Kidney (tissue), 14 donors: ENCODE measurements around the gene GTPBP6. TPM values are rescaled to one million over a fixed set of nuclear protein-coding genes. Genes with fewer than 3 reads are reported as not detected.
"Not testable (repeated sequence)": the region's sequence is repeated elsewhere in the genome, so short reads cannot be mapped to it uniquely, and the experiment has no call there.

Experiments used
- DNase-seq, 5 donors: peaks; one replicate each; pipeline ENCODE4 v3.0.0-alpha.2; 2013 to 2020
- FAIRE-seq: peaks from 2 replicates; lab custom pipeline; 2012; peaks lifted over from hg19 to GRCh38; lab: Jason Lieb, UNC
- H3K27ac ChIP-seq, 2 donors: one replicate each; pipeline ENCODE4 v1.7.0; 2013; ENCODE audit warnings: low read depth in 2 of 2, low read length in 2 of 2, inconsistent platforms in 1 of 2
- H3K27me3 ChIP-seq: one replicate; pipeline ENCODE4 v1.7.1; 2013; ENCODE audit warnings: low read length, inconsistent platforms; ENCODE audit not compliant: control insufficient read depth, insufficient read depth
- H3K36me3 ChIP-seq, 3 donors: one replicate each; pipeline versions ENCODE4 v1.7.0 to v1.7.1; 2013; ENCODE audit warnings: low read length in 3 of 3, control low read depth in 1 of 3, inconsistent platforms in 1 of 3; ENCODE audit not compliant: insufficient read depth in 3 of 3, control insufficient read depth in 2 of 3
- H3K4me1 ChIP-seq, 3 donors: one replicate each; pipeline versions ENCODE4 v1.7.0 to v1.7.1; 2013; ENCODE audit warnings: low read length in 3 of 3, inconsistent platforms in 1 of 3, low read depth in 1 of 3; ENCODE audit not compliant: control insufficient read depth in 2 of 3, insufficient read depth in 2 of 3
- H3K4me3 ChIP-seq, 3 donors: one replicate each; pipeline versions ENCODE4 v1.7.0 to v1.8.1; 2013; ENCODE audit warnings: low read length in 3 of 3, control low read depth in 1 of 3, inconsistent platforms in 1 of 3
- H3K9ac ChIP-seq, 3 donors: one replicate each; pipeline versions ENCODE4 v1.7.0 to v1.7.1; 2013; ENCODE audit warnings: low read length in 3 of 3, control low read depth in 1 of 3, inconsistent platforms in 1 of 3
- H3K9me3 ChIP-seq, 3 donors: one replicate each; pipeline versions ENCODE4 v1.7.0 to v1.7.1; 2013; ENCODE audit warnings: low read length in 3 of 3, control low read depth in 1 of 3, inconsistent platforms in 1 of 3; ENCODE audit not compliant: control insufficient read depth in 2 of 3, insufficient read depth in 1 of 3
- CTCF ChIP-seq: IDR thresholded peaks from 3 replicates; pipeline ENCODE4 v1.5.1; 2012; ENCODE audit warnings: mild to moderate bottlenecking, moderate library complexity, borderline replicate concordance; ENCODE audit not compliant: insufficient read depth; ENCODE audit errors: extremely low read depth
- intact Hi-C: fragments of 100-400 bp; cut with DNase I; formaldehyde crosslinking; loops from one replicate; pipeline ENCODE4 v1.11.1; 2022
- polyA plus RNA-seq: library from polyadenylated mRNA; stranded (reverse); fragments of 350-450 nt; fragmentation: Illumina TruSeq; extraction: RNeasy Lipid Tissue Mini Kit (QIAGEN cat#74804); gene quantifications from one replicate; pipeline ENCODE4 v1.2.3, GENCODE V29; 2014; ENCODE audit warnings: low read depth, low replicate concordance; ENCODE audit not compliant: insufficient read depth
- total RNA-seq: library from RNA; stranded (reverse); fragmentation: NEBNext Ultra II Directional; extraction: Animal tissue kit (Norgen Biotek cat#: 25700); gene quantifications from one replicate; pipeline ENCODE4 v1.2.1, GENCODE V29; 2021
- donor health status: control.
- donor health status: control.
- donor health status: control.
- donor health status: control.
- donor health status: control.
- donor health status: DM: yes; HTN: yes; CAD: no.
- donor health status: Normal renal cell carcinoma (clear cell type).

Gene GTPBP6
- total and polyA plus RNA-seq, 2 donors from 2014 or later, result 50.1 to 61.9 TPM

GRCh38 chrX:310621-311155 is 7.9 kb downstream of the GTPBP6 start:
- H3K27ac ChIP-seq, result no peak overlapping the region
- H3K27me3 ChIP-seq, result no peaks in the 10 kb centered on the region
- TF ChIP-seq CTCF, result no peak
- DNase-seq (peak in 1 of 5 donors; percentile 53), FAIRE-seq (no peak)
- H3K9ac ChIP-seq, result no peak overlapping the region
- no peaks in the 10 kb centered on the region for H3K4me1 ChIP-seq
- intact Hi-C loops, result no loop called here
- H3K36me3 ChIP-seq, result peaks cover 13 to 35% (median 28%) of the 10 kb centered on the region in 3 donors
- H3K4me3 ChIP-seq, result no peak overlapping the region
- no peaks in the 10 kb centered on the region for H3K9me3 ChIP-seq

DNA sequence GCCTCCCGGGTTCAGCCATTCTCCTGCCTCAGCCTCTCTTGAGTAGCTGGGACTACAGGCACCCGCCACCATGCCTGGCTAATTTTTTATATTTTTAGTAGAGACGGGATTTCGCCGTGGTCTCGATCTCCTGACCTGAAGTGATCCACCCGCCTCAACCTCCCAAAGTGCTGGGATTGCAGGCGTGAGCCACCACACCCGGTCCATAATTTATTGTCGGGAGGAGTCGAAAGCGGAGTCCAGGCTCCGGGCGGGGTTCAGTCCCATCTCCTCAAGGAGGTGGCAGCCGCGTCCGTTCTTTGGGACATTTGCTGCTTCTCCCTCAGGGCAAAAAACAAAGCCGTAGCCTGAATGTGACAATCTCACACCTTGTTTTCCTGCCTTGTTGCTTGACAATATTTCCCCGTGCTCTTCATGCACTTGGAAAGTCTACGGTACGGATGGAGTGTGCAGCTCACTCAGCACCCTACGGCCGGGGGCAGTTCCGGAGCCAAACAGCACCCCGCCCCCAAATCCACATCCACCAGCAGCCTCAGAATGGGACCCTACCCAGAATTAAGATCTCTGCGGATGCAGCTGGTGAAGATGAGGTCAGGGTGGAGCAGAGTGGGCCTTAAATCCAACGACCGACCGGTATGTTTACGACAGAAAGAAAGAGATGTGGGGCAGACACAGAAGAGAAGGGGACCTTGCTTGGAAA is 9.6 kb downstream of the GTPBP6 start:
- no peaks in the 10 kb centered on the region for H3K27me3 ChIP-seq
- no peak overlapping the region for H3K27ac ChIP-seq
- H3K9ac ChIP-seq, result no peak overlapping the region
- no peak for FAIRE-seq
- peak in 1 of 5 donors; percentile 54 for DNase-seq
- H3K4me1 ChIP-seq, result no peaks in the 10 kb centered on the region
- intact Hi-C loops, result no loop called here
- TF ChIP-seq CTCF, result no peak
- no peak overlapping the region for H3K4me3 ChIP-seq
- peaks cover 13 to 31% (median 23%) of the 10 kb centered on the region in 3 donors for H3K36me3 ChIP-seq
- H3K9me3 ChIP-seq, result no peaks in the 10 kb centered on the region

GRCh38 chrX:307261-308111 is 11.1 kb downstream of the GTPBP6 start:
- Histone ChIP-seq H3K9me3 (no peaks in the 10 kb centered on the region), H3K27me3 (no peaks in the 10 kb centered on the region), H3K4me1 (no peaks in the 10 kb centered on the region), H3K9ac (no peak overlapping the region), H3K36me3 (peaks cover 13 to 22% (median 19%) of the 10 kb centered on the region in 3 donors), H3K4me3 (no peak overlapping the region), H3K27ac (no peak overlapping the region)
- FAIRE-seq (no peak), DNase-seq (peak in 1 of 5 donors; percentile 74)
- intact Hi-C loops, result no loop called here
- TF ChIP-seq CTCF, result no peak

DNA sequence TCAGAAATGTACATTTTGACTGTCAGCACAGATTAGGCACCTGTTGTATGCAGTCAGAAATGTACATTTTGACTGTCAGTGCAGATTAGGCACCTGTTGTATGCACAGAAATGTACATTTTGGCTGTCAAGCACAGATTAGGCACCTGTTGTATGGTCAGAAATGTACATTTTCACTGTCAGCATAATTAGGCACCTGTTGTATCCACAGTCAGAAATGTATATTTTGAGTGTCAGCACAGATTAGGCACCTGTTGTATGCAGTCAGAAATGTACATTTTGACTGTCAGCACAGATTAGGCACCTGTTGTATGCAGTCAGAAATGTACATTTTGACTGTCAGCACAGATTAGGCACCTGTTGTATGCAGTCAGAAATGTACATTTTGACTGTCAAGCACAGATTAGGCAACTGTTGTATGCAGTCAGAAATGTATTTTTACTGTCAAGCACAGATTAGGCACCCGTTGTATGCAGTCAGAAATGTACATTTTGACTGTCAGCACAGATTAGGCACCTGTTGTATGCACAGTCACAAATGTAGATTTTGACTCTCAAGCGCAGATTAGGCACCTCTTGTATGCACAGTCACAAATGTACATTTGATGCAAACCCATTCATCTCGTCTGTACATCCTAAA is 11.9 kb downstream of the GTPBP6 start:
- intact Hi-C loops, result not testable (repeated sequence)

DNA sequence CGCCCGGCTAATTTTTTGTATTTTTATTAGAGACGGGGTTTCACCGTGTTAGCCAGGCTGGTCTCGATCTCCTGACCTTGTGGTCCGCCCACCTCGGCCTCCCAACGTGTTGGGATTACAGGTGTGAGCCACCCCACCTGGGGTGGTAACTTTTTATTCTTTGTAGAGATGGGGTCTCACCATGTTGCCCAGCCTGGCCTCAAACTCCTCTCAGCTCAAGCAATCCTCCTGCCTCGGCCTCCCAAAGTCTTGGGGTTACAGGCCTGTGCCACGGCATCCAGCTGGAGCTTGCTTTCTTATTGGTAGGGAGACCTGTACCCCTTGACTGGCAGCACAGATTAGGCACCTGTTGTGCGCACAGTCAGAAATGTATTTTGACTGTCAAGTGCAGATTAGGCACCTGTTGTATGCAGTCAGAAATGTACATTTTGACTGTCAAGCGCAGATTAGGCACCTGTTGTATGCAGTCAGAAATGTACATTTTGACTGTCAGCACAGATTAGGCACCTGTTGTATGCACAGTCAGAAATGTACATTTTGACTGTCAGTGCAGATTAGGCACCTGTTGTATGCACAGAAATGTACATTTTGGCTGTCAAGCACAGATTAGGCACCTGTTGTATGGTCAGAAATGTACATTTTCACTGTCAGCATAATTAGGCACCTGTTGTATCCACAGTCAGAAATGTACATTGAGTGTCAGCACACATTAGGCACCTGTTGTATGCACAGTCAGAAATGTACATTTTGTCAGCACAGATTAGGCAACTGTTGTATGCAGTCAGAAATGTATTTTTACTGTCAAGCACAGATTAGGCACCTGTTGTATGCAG is 12.6 kb downstream of the GTPBP6 start:
- H3K4me1 ChIP-seq, FAIRE-seq, H3K27me3 ChIP-seq, H3K9ac ChIP-seq, intact Hi-C loops, H3K27ac ChIP-seq, H3K4me3 ChIP-seq, H3K9me3 ChIP-seq: not testable (repeated sequence)
- peak in 1 of 5 donors; percentile 54 for DNase-seq
- H3K36me3 ChIP-seq, result peaks cover 7 to 15% (median 13%) of the 10 kb centered on the region in 3 donors

More for the DNA sequence above, 11.9 kb downstream of the GTPBP6 start:
- peaks cover 7 to 15% (median 14%) of the 10 kb centered on the region in 3 donors for H3K36me3 ChIP-seq
- not testable (repeated sequence) for H3K27me3 ChIP-seq, H3K4me1 ChIP-seq, H3K9me3 ChIP-seq, DNase-seq, FAIRE-seq, H3K9ac ChIP-seq, H3K27ac ChIP-seq, H3K4me3 ChIP-seq
